Subcutaneous adipose tissue (tissue), 4 donors: Measurements from ENCODE around the gene LTK. TPM values are rescaled to one million over a fixed set of nuclear protein-coding genes. Genes with fewer than 3 reads are reported as not detected.

ENCODE experiments used
- CTCF ChIP-seq: fragments of 450-650 bp; IDR thresholded peaks from one replicate; pipeline ENCODE4 v1.5.1; 2016; ENCODE audit warnings: low read depth, mild to moderate bottlenecking, control low read depth, antibody characterized with exemption, moderate library complexity
- total RNA-seq, 4 donors: library from RNA; depleted of rRNA; stranded (reverse); fragments of >200 nt; gene quantifications; one replicate each; pipeline ENCODE4 v1.1.0, GENCODE V29; 2016

Gene LTK
- total RNA-seq, 4 donors from 2014 or later: 0.33 to 2.4 (median 0.48) TPM

GRCh38 chr15:41466711-41467110, 46.9 kb downstream of the LTK start:
- no peak for TF ChIP-seq CTCF

GRCh38 chr15:41465822-41466421, 47.7 kb downstream of the LTK start:
- no peak for TF ChIP-seq CTCF

GRCh38 chr15:41464889-41465580, 48.6 kb downstream of the LTK start:
- TF ChIP-seq CTCF: no peak

- TF ChIP-seq CTCF: no peak
Measured at GRCh38 chr15:41462084-41462795, 51.4 kb downstream of the LTK start.

Other genes starting within 250 kb of the LTK start
- gene OIP5, start 181.2 kb downstream of the LTK start, total RNA-seq: 1 to 10 TPM in 1 of 4 donors, not detected in 3; 1.2 TPM
- 10 to 100 TPM in 1 of 4 donors, 1 to 10 TPM in 3; 2.6 to 12.6 (median 5.3) TPM for gene NUSAP1, start 180.9 kb downstream of the LTK start, total RNA-seq
- gene NDUFAF1, start 111.3 kb downstream of the LTK start, total RNA-seq: 10 to 100 TPM; 13.1 to 23.9 (median 16.9) TPM
- gene RTF1, start 96.7 kb downstream of the LTK start, total RNA-seq: 10 to 100 TPM; 21.7 to 58.7 (median 32.5) TPM
- gene ITPKA, start 20.0 kb downstream of the LTK start, total RNA-seq: 1 to 10 TPM in 1 of 4 donors, under 1 TPM in 1, not detected in 2; 0.34 to 1.5 TPM
- gene RPAP1, start 30.4 kb upstream of the LTK start, total RNA-seq: 10 to 100 TPM; 12.6 to 34.5 (median 19.0) TPM
- 10 to 100 TPM; 29.5 to 72.2 (median 35.8) TPM for gene TYRO3, start 45.4 kb upstream of the LTK start, total RNA-seq
- gene MGA, start 146.6 kb upstream of the LTK start, total RNA-seq: 10 to 100 TPM; 29.1 to 43.4 (median 33.3) TPM